Neural progenitor cell (in vitro differentiated cells): ENCODE measurements around the gene LIPK.

Experiments
- EZH2 ChIP-seq: fragments of 200-600 bp; sonication (generic); IDR thresholded peaks from 2 replicates; pipeline ENCODE4 v1.6.1; 2017; ENCODE audit warnings: antibody characterized with exemption, mild to moderate bottlenecking, moderate library complexity
- EZH2phosphoT487 ChIP-seq: fragments of 200-600 bp; sonication (generic); IDR thresholded peaks from 2 replicates; pipeline ENCODE4 v1.6.1; 2017; ENCODE audit warnings: antibody characterized with exemption
- TF ChIP-seq, protein P1 (sequence below): fragments of 200-600 bp; sonication (generic); IDR thresholded peaks from 2 replicates; pipeline ENCODE4 v1.5.1; 2017; ENCODE audit warnings: antibody characterized with exemption, mild to moderate bottlenecking

DNA sequence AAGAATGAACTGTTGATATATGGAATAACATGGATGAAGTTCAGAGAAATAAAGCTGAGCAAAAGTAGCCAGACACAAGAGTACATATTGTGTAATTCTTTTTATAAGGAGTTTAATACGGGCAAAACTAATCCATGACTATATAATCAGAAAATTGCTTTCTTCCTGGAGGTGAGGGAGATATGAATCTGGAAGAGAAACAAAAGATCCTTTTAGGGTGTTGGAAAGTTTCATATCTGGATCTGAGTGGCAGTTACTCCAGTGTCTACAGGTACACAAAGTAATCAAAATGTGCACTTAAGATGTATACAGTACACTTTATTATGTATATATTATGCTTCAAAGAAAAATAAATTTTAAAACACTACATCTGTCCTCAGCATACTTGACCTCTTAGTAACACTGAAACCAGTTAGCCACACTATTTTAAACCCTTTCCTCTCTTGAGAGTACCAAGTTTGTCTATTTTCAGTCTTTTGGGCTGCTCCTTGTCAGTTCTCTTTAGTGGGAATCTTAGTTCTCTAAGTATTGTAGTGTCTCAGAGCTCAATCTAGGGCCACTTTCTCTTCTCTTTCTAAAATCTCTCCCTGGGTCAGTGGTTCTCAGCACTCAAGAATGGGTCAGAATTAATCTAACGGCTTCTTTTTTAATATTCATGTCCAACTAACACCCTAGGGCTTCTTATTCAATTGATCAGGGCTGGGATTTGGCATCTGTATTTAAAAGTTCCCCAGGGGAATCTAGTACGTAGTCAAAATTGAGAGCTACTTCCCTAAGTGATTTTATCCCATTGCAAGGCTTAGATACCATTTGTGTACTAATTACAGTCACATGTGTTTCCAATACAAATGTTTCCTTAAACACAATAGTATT is 46.1 kb upstream of the LIPK start:
- TF ChIP-seq, protein P1, sequence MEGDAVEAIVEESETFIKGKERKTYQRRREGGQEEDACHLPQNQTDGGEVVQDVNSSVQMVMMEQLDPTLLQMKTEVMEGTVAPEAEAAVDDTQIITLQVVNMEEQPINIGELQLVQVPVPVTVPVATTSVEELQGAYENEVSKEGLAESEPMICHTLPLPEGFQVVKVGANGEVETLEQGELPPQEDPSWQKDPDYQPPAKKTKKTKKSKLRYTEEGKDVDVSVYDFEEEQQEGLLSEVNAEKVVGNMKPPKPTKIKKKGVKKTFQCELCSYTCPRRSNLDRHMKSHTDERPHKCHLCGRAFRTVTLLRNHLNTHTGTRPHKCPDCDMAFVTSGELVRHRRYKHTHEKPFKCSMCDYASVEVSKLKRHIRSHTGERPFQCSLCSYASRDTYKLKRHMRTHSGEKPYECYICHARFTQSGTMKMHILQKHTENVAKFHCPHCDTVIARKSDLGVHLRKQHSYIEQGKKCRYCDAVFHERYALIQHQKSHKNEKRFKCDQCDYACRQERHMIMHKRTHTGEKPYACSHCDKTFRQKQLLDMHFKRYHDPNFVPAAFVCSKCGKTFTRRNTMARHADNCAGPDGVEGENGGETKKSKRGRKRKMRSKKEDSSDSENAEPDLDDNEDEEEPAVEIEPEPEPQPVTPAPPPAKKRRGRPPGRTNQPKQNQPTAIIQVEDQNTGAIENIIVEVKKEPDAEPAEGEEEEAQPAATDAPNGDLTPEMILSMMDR, result no peak
- TF ChIP-seq EZH2phosphoT487, result no peak
- TF ChIP-seq EZH2, result no peak
